HG02943 (cell line): ENCODE measurements around the gene MSX1.

Experiments used
- ATAC-seq: cut with Tn5 transposase; IDR thresholded peaks from one replicate; pipeline ENCODE4 v1.9.1; 2021; ENCODE audit warnings: mild to moderate bottlenecking, low read depth, moderate library complexity; ENCODE audit not compliant: unreplicated experiment

The MSX1 gene

DNA sequence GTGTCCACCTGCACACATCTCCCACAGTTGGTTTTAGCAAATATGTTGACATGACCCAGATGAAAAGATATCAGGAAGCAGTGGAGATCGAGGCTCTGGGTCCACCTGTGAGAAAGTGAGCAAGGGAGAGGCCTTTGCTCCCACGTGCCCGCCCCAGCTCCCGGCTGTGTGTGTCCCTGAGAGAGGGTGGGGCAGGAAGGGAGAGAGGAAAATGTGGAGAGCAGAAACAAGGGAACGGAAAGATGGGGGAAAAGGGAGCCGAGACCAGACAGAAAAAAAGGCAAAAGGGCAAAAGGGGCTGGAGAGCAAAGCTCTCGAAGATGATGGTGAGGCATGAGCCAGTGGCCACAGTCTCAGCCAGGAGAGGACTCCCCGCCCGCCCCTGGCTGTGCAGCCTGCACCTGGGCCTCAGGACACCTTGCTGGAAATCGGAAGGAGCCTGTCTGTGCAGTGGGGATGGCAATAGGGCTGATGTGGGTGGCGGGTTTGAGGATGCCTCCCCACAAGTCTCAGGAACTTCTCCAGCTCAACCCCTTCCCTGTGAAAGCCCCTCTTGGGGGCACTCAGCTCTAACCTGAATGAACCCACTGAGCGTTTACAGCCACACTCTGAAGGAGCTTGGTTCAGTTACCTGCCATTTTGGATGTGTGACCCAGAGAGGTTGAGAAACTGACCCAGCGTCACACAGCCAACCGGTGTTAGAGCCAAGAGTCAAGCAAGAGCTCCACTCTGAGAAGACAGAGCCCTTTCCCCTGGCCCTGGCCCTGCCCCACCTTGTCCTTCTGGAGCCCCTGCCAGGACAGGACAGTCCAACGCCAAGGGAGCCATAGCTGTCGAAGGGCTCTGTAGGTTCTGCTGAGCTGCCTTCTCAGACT, 20.3 kb upstream of the MSX1 start:
- no peak for ATAC-seq

DNA sequence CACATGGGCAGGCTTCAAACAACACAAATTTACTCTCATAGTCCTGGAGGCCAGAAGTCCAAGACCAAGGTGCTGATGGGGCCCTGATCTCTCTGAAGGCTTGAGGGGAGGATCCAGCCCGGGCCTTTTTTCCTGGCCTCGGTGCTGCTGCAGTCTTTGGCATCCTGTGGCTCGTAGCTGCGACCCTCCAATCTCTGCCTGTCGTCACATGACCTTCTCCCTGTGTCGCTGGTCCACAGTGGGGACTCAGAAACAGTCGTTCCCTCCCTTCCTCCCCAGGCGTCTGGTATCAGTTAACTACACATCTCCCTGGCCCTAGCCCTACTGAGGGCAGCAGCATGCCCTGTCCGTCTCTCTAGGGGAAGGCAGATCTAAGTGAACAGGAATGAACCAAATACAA, 19.1 kb upstream of the MSX1 start:
- ATAC-seq: no peak

DNA sequence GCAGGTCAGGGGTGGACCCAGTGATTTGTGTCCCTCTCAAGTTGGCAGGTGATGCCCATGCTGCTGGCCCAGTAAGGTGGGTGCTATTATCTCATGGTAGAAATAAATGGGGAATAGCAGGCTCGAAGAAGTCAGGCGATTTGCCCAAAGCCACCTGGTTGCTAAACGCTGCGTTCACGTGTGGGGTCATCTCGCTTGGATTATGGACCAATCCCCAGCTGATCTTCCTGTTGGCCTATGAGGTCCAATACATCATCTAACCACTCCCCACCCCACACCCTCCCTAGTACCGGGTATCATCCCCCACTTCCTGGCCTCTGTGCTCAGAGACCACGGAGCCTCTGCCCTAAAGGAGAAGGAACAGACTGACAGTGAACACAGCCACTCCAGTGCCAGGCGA, 18.3 kb upstream of the MSX1 start:
- no peak for ATAC-seq

DNA sequence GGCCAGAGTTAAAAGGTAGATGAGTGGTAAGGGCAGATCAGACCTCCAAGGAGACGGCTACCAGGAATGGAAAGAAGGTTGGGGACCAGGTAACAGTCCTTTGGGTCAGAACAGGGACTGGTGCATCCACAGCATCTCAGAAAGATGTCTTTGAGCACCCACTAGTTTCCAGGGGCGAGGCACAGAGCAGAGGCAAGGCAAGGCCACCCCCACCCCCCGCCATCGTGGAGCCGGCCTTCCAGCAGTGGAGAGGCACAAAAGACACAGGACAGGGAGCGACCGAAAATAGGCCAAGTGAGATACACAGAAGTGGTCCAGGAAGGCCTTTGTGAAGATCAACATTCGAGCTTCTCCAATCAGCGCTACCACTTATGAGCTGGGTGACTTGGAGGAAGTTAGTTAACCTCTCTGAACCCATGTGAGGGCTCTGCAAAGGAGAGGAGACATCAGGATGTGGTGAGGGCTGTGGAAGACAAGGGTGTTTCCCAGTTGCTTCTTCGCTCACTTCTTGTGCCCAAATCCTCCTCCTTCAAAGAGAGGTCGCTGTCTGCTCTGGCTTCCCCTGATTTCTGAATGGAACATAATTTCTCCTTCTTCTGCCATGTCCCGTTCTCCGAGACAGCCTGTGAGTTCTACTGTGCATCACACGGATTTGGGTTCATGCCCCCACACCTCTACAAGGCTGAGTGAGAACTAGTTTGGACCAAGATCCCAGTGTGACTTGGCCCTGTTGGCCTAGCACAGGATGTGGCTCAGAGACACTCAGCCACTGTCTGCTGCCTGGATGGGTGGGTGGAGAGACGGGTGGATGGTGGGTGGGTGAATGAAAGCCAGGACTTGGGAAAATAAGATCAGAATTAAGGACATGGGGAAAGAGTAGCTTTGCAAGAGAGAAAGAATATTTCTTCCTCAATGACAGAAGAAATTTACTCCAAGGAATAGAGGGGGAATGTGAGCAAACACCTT, 16.7 kb upstream of the MSX1 start:
- no peak for ATAC-seq

DNA sequence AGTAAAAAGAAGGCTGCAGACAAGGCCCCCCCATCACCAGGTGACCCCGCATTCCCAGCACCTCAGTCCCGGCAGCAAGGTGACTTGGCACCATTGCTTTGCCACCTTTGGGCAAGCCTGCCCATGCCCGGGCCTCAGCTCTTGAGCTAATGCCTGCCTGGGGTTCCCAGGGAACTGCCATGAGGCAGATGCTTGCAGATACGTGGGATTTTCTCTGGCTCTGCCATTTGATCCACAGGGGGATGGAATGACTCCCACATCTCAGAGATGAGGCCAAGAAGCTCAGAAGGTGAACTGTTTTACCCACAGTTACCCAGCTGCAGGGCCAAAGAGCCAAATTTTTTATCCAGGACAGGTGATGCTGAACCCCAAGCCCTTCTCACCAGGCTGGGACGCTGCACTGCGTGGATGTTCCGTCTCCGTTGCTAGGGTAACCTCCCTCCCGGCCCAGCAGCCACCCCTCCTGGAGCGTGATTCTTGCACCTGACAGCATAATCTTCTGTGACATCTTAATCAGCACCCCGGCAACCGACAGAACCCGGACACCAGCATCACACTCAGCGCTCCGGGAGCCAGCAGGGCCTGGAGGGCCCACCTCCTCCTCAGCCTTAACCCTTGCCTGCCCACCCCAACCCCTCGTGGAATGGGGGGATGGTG, 15.7 kb upstream of the MSX1 start:
- ATAC-seq: no peak

DNA sequence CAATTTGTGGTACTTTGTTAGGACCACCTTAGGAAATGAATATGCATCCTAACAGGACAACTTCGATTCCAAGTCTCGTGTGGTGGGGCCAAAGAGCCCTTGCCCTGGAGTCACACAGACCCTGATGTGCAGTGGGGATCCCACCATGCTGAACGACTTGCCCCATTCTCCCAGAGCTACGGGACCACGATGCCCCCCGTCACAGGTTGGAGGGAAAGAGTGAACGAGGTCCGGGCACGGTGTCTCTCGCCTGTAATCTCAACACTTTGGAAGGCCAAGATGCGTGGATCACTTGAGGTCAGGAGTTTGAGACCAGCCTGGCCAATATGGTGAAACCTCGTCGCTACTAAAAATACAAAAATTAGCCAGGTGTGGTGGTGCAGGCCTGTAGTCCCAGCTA, 14.4 kb upstream of the MSX1 start:
- no peak for ATAC-seq

DNA sequence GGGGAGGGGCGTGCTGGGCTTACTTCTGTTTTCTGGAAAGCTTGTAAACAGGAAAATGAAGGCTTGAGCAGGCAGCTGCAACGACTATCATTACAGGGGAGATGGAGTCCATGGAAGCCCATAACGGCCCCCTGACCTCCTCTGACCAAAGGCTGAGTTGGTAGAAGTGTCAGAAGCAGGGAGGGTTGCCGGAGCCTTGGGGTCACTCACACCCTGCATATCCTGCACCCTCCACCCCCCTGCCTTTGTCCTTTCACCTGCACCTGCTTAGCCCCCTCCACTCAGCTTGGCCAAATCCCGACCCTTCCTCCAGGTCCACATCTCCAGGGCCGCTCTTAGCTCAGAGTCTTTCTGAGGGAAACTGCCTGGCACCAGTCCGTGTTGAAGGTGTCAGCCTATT, 12.5 kb upstream of the MSX1 start:
- no peak for ATAC-seq

DNA sequence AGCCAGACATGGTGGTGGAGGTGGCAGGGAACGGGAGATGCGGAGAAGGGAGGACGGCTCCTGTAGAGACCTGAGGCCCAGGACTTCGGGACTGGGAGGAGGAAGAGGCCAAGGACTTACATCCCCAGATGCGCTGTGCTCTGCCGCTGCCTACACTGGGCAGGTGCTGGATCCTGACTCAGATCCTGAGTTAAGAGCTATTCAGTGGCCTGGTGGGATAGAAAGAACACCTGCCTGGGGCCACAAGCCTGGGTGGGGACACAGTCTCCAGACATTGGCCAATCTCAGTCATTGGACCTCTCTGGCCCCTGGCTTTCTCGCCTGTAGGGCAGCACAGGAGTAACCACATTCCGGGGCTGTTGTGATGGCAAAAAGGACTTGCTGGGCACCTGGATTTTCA, 10.9 kb upstream of the MSX1 start:
- no peak for ATAC-seq

DNA sequence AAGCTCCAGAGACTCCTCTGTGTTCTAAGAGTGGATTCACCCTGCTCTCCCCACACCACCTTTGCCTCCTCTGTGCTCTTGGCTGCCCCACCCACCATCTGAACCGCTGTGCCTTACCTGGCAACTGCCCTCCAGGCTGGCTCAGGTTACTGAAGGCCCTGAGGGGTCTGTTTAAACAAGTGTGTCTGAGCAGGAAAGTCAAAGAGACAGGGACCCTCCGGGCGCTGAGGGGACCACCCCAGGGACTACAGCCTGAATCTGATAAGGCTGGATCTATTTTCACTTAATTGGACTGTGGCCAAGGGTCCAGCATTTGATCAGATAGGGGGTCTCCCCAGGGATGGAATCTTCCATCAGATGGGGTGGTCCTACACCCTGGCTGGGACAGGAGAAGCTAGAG, 10.4 kb upstream of the MSX1 start:
- no peak for ATAC-seq

DNA sequence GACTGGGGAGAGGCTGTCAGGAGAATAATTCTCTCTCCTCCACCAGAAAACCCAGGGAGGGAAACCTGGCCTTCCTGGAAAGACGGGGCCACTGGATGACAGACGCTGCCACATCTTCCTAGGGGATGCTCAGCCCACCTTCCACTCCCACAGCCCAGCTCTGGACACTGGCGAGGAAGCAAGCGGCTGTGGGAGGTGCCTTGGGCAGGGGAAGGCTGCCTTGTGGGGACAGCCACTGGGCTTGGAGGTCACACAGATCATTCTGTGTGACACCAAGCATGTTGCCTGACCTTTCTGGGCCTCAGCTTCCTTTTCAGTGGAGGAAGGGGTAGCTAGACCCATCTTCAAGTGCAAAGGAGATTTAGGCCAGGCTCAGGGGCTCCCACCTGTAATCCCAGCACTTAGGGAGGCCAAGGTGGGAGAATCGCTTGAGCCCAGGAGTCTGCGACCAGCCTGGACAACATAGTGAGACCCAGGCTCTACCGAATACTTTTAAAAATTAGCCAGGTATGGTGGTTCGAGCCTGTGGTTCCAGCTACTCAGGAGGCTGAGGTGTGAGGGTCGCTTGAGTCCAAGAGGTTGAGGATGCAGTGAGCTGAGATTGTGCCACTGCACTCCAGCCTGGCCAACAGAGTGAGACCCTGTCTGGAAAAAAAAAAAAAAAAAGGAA, 9.8 kb upstream of the MSX1 start:
- ATAC-seq: no peak

DNA sequence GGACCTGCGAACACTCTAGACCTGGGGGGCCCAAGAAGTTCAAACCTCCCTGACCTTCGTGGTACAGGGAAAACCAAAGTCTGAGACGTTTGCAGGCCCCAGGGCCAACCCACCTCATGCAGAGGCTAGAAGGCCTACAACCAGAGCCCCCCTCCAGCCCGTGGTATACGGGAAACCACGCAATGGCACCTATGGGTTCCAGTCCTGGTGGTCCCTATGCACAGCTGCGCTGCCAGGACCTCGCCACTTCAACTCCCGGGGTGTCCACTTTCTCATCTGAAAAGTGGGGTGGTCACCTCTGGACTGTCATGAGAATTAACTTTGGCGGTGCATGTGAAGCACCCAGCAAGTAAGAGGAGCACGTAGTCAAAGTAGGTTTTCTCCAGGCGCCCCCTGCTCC, 8.4 kb upstream of the MSX1 start:
- ATAC-seq: no peak

DNA sequence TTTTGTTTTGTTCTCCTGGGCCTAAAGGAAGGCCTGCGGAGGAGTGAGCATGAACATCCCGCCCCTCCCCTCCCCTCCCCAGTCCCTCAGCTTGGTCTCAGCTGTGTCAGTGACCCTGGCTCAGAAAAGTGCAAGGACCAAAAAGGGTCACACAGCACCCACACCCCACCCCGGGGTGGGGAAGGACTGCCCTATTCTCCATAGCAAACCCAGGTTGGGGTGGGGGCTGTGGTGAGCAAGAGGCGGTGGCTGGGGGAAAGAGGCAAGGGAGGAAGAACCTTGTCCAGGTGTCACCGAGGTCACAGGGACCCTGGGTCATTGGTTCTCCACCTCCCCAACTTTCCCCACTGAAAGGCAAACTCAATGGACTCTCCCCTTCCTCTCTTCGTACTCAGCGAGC, 7.6 kb upstream of the MSX1 start:
- no peak for ATAC-seq

DNA sequence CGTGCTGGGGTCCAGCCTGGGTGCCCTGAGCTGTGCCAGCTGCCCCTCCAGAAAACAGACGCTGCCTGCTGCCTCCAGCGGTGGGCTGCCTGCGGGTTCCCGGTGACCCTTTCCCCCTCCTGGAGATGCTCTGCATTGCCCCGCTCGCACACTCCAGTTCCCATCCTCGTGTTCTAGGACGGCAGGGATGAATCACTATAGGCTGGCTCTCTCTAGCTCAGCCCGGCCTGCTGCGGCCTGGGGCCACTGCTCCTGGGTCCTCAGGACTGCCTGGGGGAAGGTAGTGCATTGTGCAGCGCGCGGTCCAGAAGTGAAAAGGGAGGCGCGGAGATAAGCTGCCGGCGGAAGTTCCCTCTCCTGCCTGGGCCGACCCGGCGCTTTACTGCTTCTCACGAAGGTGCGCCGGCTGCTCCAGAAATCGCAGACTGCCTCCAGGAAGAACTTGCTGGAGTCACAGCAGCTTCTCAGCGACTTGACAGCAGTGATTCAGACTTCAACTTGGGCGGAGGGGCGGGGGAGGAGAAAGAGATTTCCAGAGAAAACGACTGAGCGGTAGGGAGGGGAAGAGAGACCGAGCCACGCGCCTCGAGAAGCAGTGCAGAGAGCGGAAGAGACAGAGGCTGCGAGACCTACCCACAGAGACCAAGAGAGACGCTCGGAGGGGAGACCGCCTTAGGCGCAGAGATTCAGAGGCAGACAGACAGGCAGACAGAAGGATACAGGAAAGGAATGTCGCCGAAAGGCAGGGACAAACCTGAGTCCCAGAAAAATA, 6.7 kb upstream of the MSX1 start:
- peak; percentile 53 for ATAC-seq

DNA sequence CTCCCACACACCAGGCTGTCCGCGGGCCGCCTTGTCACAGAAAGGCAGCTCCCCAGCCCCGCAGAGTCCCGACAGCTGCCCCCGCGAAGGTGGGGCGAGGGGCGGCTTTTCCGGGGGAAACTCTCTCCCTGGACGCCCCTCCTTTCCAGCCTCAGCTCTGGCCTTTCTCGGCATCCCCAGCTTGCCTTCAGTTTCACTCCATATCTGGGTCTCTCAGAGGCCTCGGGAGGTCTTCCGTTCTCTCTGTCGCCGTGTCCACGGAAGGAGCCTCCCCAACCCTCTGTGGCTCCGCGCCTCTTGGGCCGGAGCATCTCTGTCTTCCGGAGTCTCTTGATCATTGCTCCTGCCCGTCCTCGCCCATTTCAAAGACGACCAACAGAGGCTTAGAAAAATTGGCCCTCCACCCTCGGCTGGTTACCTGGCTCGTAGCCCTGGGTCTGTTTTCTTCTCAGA, 6.1 kb upstream of the MSX1 start:
- peak; percentile 17 for ATAC-seq

DNA sequence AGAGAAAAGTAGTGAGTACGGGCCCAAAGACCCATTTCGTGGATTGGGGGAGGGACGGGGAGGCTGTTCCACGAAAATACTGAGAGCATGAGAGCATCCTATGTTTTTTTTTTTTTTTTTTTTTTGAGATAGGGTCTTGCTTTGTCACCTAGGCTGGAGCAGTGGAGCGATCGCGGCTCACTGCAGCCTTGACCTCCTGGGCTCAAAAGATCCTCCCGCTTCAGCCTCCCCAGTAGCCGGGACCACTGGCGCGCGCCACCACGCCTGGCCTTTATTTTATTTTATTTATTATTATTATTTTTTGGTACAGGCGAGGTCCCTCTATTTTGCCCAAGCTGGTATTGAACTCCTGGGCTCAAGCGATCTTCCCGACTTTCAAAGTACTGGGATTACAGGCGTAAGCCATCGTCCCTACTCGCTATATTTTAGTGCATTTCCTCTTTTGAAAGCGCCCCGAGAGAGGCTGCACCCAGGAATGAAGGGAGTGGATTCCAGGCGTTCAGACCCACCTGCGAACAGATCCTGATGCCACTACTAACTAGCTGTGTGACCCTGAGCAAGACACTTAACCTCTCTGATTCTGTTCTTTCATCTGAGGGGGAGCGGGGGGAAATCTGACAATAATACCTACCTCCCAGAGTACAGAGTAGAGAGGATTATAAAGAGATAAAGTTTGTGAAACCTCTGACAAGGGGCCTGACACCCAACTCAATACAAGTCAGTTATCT, 5.4 kb upstream of the MSX1 start:
- no peak for ATAC-seq

DNA sequence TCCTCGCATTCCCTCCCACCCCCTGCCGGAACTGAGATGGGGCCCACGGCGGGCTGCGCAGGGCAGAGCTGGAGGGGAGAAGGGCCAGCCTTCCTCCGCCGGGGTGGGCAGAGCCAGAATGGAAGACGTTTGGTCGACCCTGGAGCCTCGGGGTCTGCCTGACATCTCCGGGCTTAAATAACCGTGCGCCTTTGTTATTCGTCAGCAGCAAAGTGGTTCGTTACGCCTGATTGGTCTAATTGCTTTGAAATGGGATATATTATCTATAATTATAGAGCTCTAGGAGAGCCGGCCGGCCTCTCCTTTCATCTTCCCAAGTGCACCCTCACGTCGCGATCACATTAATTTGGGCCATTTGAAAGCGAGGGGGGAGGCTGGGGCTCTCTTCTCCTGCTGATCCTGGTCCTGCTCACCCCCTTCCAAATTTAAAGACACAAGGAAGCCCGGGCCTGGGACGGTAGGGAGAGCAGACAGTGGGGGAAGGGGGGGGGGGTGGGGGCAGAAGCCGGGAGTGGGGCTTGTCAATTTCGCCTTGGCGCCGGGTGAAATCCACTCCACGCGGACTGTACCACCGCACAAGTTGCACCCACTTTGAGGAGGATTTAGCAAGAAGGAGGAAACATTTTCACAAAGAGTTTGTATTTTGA, 4.7 kb upstream of the MSX1 start:
- no peak for ATAC-seq

DNA sequence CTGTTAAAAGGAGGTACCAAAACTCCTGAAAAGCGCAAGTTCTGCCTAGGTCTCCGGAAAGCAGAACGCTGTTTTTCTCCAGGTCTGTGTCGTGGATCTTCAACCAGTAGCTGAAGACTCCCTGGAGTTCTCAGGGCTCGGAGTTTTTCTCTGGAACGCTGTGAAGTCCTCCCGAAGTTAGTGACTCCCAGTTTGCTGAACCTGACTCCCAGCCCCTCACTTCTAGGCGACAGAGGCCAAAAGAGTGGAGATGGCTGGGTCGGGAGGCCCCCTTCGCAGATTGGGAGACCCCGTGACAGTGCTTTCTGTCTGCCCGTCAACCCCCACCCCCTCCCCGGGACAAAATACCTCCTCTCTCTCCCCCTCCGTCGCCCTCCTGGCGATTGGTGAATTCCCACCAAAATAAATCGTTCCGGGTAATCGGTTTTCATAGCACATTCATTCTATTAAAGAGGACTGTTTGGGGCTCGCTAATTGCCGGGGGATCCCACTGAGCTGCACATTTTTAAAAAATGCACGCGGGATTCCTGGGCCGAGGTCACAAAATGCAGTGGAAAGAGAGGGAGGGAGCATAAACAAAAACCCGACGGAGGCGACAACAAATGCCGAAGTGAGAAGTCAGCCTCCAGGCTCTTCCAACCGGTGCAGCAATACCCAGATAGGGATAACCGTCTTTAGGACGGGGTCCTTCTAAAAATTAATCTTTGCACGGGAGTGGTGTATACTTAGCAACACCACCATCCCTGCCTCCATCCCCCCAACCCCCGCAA, 4.0 kb upstream of the MSX1 start:
- no peak for ATAC-seq
